OCI-LY7 (cell line): ENCODE results near the gene SNX15. TPM values are rescaled to one million over a fixed set of nuclear protein-coding genes. Genes with fewer than 3 reads are reported as not detected.

Source experiments
- BruUV-seq: library from RNA; stranded (reverse); fragments of 400-500 nt; replicated peaks from 2 replicates; lab custom pipeline; 2021; lab: Mats Ljungman, UMichigan
- CTCF ChIA-PET: fragments of 300-600 bp; sonication (Branson Sonifier 250); formaldehyde crosslinking; loops from one replicate; lab custom pipeline; 2022; ENCODE audit warnings: antibody characterized with exemption; ENCODE audit not compliant: unreplicated experiment; lab: Charles Lee
- POLR2A ChIA-PET: fragments of 300-600 bp; sonication (Branson Sonifier 250); formaldehyde crosslinking; loops from one replicate; lab custom pipeline; 2022; ENCODE audit warnings: antibody characterized with exemption; lab: Charles Lee
- DNase-seq: peaks from one replicate; pipeline ENCODE4 v3.0.0-alpha.2; 2015; ENCODE audit warnings: low spot score
- H2AFZ ChIP-seq: fragments of 200-600 bp; sonication (generic), shearing (Covaris generic); 2 replicates; pipeline ENCODE4 v1.6.1; 2014; ENCODE audit warnings: mild to moderate bottlenecking, antibody characterized with exemption, low read length, moderate library complexity
- H3K27ac ChIP-seq: fragments of 200-600 bp; sonication (generic); 2 replicates; pipeline ENCODE4 v1.5.1; 2014; ENCODE audit warnings: mixed run types, low read depth, mild to moderate bottlenecking, moderate library complexity, low read length, inconsistent platforms; ENCODE audit not compliant: poor library complexity, severe bottlenecking
- H3K36me3 ChIP-seq: fragments of 200-600 bp; sonication (generic); 2 replicates; pipeline ENCODE4 v1.6.1; 2014; ENCODE audit warnings: mild to moderate bottlenecking, antibody characterized with exemption, low read length, moderate library complexity, mixed read lengths; ENCODE audit not compliant: insufficient read depth
- H3K4me1 ChIP-seq: fragments of 200-600 bp; sonication (generic); 2 replicates; pipeline ENCODE4 v1.5.1; 2014; ENCODE audit warnings: mild to moderate bottlenecking, low read length; ENCODE audit not compliant: insufficient read depth, poor library complexity, severe bottlenecking
- H3K4me2 ChIP-seq: fragments of 200-600 bp; sonication (generic); 2 replicates; pipeline ENCODE4 v1.6.1; 2014; ENCODE audit warnings: mild to moderate bottlenecking, low read length
- H3K4me3 ChIP-seq: fragments of 200-600 bp; sonication (generic); 2 replicates; pipeline ENCODE4 v1.5.1; 2014; ENCODE audit warnings: mild to moderate bottlenecking, low read depth, low read length; ENCODE audit not compliant: poor library complexity, severe bottlenecking
- H3K79me2 ChIP-seq: fragments of 200-600 bp; sonication (generic); 2 replicates; pipeline ENCODE4 v1.6.1; 2016; ENCODE audit warnings: low read depth, mild to moderate bottlenecking, low read length, moderate library complexity, mixed read lengths; ENCODE audit not compliant: insufficient read depth
- H3K9me2 ChIP-seq: fragments of 200-600 bp; sonication (generic); 2 replicates; pipeline ENCODE4 v1.6.1; 2016; ENCODE audit warnings: mild to moderate bottlenecking, low read length, mixed read lengths; ENCODE audit not compliant: insufficient read depth
- H3K9me3 ChIP-seq: fragments of 200-600 bp; sonication (generic); 2 replicates; pipeline ENCODE4 v1.6.1; 2014; ENCODE audit warnings: mild to moderate bottlenecking, mixed run types, low read length, mixed read lengths
- H4K20me1 ChIP-seq: fragments of 200-600 bp; sonication (generic); 2 replicates; pipeline ENCODE4 v1.6.1; 2014; ENCODE audit warnings: mild to moderate bottlenecking, antibody characterized with exemption, low read length, moderate library complexity, mixed read lengths; ENCODE audit not compliant: insufficient read depth
- CTCF ChIP-seq: fragments of 200-600 bp; sonication (generic); conservative IDR thresholded peaks from 2 replicates; pipeline ENCODE4 v1.5.1; 2014; ENCODE audit warnings: mild to moderate bottlenecking, antibody characterized with exemption, low read length, moderate library complexity, mixed read lengths
- EZH2phosphoT487 ChIP-seq: fragments of 200-600 bp; sonication (generic); IDR thresholded peaks from 2 replicates; pipeline ENCODE4 v1.6.1; 2018; ENCODE audit warnings: low read depth, borderline replicate concordance, mild to moderate bottlenecking, mixed run types, antibody characterized with exemption, low read length, moderate library complexity, mixed read lengths
- intact Hi-C: fragments of 100-400 bp; cut with micrococcal nuclease; formaldehyde crosslinking; loops from one replicate; pipeline ENCODE4 v1.10.0; 2022; ENCODE audit not compliant: unreplicated experiment
- total RNA-seq, 2 experiments: library from RNA; depleted of rRNA in 1 of 2; stranded (reverse); fragments of >200 nt in 1 of 2; shearing (Covaris generic) in 1 of 2; gene quantifications; 2 replicates each; pipeline ENCODE4 v1.2.3, GENCODE V29; 2014 to 2022

The SNX15 gene
- total RNA-seq, 2 experiments from 2014 or later = 25.9 to 28.3 TPM

DNA sequence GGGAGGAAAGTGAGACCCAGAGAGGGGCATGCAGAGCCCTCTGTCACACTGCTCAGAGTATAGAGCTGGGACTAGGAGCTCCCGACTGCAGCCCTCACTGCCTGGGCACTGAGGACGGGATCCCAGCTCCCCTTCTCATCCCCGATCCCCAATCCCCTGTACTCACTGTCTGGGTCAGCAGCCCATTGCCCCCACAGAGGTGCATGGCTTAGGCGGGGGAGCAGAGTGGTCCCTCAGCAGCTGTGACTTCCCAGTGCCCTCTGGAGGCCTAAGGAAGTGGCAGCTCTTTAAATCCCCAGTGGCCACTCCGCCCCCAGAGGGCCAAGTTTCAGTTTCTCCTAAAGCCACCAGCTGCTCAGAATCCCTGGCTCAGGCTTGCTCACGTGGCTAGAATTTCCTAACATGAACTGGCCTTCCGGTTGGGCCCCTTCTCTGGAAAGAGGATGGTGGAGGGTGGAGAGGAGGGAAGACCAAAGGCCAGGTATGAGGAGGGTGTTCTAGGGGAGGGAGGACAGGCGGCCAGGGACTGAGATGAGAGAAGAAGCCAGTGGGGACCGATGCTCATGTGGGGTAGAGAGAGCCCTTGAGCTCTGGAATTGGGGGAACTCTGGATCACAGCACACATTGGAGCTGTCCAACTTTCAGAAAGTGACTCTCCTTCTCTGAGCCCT, 30.4 kb upstream of the SNX15 start, which contains the start of gene BATF2:
Gene BATF2 (minus strand): TSS at position 262 of the 671 bp plus-strand sequence. CDS start 57 bp downstream, at position 205.
- Histone ChIP-seq H4K20me1 (no peaks in the 10 kb centered on the region), H3K27ac (no peak within 1 kb of the TSS), H3K4me2 (peak within 1 kb of the TSS; percentile 35), H3K79me2 (no peaks in the 10 kb centered on the region), H3K4me1 (peaks cover 30% of the 10 kb centered on the region), H2AFZ (peak within 1 kb of the TSS; percentile 77), H3K9me2 (no peaks in the 10 kb centered on the region), H3K4me3 (peak within 1 kb of the TSS; percentile 0), H3K9me3 (no peaks in the 10 kb centered on the region), H3K36me3 (no peaks in the 10 kb centered on the region)
- TF ChIP-seq EZH2phosphoT487 = no peak
- TF ChIP-seq CTCF = peak; percentile 66
- ChIA-PET CTCF (interaction anchor here (0.6 kb wide), 1 partner anchor 8 kb away, joined by 3 read pairs; no protein-coding TSS in a partner anchor), POLR2A (interaction anchor here (1.0 to 2.0 kb wide), 3 partner anchors 13 to 146 kb away, joined by 3 to 6 read pairs (median 5); no protein-coding TSS in a partner anchor)
- peak; percentile 62 for DNase-seq
- BruUV-seq = no TSS peak
- intact Hi-C loops = no loop called here

GRCh38 chr11:64998141-64998540, 29.1 kb upstream of the SNX15 start:
- Histone ChIP-seq H3K4me2 (peak overlapping the region; percentile 57), H3K27ac (peak overlapping the region; percentile 47), H3K9me3 (no peaks in the 10 kb centered on the region), H2AFZ (peak overlapping the region; percentile 94; the same call in 1 of the 2 replicates), H4K20me1 (no peaks in the 10 kb centered on the region), H3K4me1 (peaks cover 30% of the 10 kb centered on the region), H3K36me3 (no peaks in the 10 kb centered on the region), H3K79me2 (no peaks in the 10 kb centered on the region), H3K9me2 (no peaks in the 10 kb centered on the region), H3K4me3 (peak overlapping the region; percentile 57)
- CTCF ChIA-PET = interaction anchor here (0.5 kb wide), 1 partner anchor 13 kb away, joined by 3 read pairs; no protein-coding TSS in a partner anchor
- DNase-seq = peak; percentile 64
- POLR2A ChIA-PET = interaction anchor here (0.9 to 2.0 kb wide), 6 partner anchors 9 to 148 kb away, joined by 3 to 6 read pairs (median 4); no protein-coding TSS in a partner anchor
- TF ChIP-seq EZH2phosphoT487 = no peak
- TF ChIP-seq CTCF = no peak
- intact Hi-C loops = no loop called here
- no TSS peak for BruUV-seq
